HCT116 (cell line): ENCODE measurements around the gene WDR20.

Source experiments
- MAX ChIP-seq: IDR thresholded peaks from 2 replicates; pipeline ENCODE4 v1.6.1; 2012
- POLR2AphosphoS5 ChIP-seq: IDR thresholded peaks from 2 replicates; pipeline ENCODE4 v1.6.1; 2011; ENCODE audit warnings: mild to moderate bottlenecking, low read depth, low read length, moderate library complexity
- YY1 ChIP-seq: IDR thresholded peaks from 2 replicates; pipeline ENCODE4 v1.6.1; 2011; ENCODE audit warnings: low read length, low read depth, moderate library complexity, mild to moderate bottlenecking; ENCODE audit not compliant: insufficient replicate concordance; ENCODE audit errors: extremely low read depth
- TF ChIP-seq, protein P1 (sequence below): IDR thresholded peaks from 2 replicates; pipeline ENCODE4 v1.6.1; 2012; ENCODE audit warnings: low read depth

- TF ChIP-seq MAX (no peak), YY1 (no peak), POLR2AphosphoS5 (no peak)
- TF ChIP-seq, protein P1, sequence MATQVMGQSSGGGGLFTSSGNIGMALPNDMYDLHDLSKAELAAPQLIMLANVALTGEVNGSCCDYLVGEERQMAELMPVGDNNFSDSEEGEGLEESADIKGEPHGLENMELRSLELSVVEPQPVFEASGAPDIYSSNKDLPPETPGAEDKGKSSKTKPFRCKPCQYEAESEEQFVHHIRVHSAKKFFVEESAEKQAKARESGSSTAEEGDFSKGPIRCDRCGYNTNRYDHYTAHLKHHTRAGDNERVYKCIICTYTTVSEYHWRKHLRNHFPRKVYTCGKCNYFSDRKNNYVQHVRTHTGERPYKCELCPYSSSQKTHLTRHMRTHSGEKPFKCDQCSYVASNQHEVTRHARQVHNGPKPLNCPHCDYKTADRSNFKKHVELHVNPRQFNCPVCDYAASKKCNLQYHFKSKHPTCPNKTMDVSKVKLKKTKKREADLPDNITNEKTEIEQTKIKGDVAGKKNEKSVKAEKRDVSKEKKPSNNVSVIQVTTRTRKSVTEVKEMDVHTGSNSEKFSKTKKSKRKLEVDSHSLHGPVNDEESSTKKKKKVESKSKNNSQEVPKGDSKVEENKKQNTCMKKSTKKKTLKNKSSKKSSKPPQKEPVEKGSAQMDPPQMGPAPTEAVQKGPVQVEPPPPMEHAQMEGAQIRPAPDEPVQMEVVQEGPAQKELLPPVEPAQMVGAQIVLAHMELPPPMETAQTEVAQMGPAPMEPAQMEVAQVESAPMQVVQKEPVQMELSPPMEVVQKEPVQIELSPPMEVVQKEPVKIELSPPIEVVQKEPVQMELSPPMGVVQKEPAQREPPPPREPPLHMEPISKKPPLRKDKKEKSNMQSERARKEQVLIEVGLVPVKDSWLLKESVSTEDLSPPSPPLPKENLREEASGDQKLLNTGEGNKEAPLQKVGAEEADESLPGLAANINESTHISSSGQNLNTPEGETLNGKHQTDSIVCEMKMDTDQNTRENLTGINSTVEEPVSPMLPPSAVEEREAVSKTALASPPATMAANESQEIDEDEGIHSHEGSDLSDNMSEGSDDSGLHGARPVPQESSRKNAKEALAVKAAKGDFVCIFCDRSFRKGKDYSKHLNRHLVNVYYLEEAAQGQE = no peak
Measured at GRCh38 chr14:102181187-102181586, 41.5 kb downstream of the WDR20 start.
